NCI-H187 treated with DMSO at 0.1 percent for 48 hours (cell line): Measurements from ENCODE around the gene MTHFD1L.
"Not testable (repeated sequence)": the region's sequence is repeated elsewhere in the genome, so short reads cannot be mapped to it uniquely, and the experiment has no call there.

Experiments used
- DNase-seq: peaks from one replicate; lab custom pipeline; 2025; lab: John Stamatoyannopoulos, UW

The MTHFD1L gene

GRCh38 chr6:151043944-151044343 lies 178.4 kb downstream of the MTHFD1L start:
- DNase-seq: no peak

- DNase-seq: peak; percentile 60
Observed at GRCh38 chr6:151044465-151045441, 179.3 kb downstream of the MTHFD1L start.

GRCh38 chr6:151045511-151046222 lies 180.2 kb downstream of the MTHFD1L start:
- not testable (repeated sequence) for DNase-seq

DNA sequence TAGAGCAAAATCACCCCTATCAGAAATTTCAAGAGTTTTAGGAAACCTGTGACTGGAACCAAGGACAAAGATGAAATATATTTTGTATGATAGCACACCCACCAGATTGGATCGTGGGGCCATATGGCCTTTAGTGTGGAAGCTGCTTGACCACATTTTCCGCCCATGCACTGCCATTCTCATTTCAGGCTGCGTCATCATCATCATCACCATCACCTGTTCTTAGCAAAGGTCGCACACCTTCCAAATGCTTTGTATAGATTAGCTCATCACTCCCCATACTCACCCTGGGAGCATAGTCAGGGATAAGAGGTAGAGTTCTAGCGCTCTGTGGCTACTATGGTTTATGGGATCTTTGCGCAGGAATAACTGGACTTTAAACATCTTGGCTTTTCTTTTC lies 185.7 kb downstream of the MTHFD1L start:
- DNase-seq: no peak

DNA sequence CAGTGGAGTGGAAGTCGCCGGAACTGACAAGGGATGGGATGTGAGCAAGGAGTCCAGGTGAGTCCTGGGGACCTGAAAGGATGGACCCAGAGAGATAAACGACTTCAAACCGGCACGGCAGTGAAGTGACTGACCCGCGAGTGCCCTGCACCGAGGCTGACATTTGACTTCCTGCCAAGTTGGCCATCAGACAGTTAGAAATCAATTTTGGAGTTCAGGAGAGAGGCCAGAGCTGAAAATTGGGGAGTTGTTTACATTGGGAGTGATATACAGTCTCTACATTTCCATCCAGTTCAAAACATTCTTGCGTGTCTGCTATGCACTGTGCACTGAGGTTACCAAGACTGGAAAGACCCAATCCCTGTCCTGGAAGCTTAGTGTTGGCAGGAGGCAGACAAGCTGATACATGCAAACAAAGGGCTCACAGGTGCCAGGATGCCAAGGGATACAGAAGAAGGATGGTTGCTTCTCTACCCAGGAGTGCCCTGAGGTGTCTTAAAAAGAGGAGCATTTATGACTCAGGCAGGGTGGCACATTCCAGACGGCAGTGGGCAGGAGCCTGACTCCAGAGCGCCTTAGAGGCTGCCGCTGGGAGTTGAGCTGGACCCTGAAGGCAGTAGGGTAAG lies 186.6 kb downstream of the MTHFD1L start:
- DNase-seq: no peak

GRCh38 chr6:151054306-151054705 lies 188.8 kb downstream of the MTHFD1L start:
- DNase-seq: no peak

DNA sequence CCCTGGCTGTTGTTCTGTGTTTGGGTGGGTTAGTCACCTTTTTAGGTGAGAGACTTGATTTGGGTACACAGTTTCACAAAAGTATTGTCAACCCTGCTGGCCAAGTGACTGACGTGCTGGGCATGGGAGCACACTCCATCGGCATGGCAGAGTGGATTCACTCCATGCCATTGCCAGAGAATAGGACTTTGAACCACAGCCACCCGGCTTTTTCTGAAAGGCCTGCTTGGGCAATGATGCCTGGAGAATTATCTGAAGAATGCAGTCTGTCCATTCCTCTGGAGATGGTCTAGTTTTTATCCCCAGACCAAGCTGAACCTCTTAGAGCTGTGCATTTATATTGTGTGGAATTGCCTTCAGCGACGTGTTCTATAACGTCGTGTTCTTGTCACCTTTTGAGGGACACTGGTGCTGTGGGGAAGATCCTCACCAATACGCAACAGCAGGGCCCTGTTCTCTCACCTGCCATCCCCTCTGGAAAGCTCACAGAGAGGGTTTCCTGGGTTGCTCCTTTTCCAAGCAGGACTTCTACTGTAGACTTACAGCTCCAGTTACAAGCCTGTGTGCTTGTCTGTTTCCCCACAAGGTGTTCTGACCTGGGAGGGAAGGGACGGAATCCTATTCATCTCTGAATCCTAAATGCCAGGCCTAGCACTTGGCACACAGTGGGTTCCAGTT lies 190.9 kb downstream of the MTHFD1L start:
- no peak for DNase-seq

- DNase-seq: no peak
Observed at GRCh38 chr6:151057061-151057460, 191.6 kb downstream of the MTHFD1L start.

GRCh38 chr6:151058021-151058733 lies 192.7 kb downstream of the MTHFD1L start:
- DNase-seq: no peak

DNA sequence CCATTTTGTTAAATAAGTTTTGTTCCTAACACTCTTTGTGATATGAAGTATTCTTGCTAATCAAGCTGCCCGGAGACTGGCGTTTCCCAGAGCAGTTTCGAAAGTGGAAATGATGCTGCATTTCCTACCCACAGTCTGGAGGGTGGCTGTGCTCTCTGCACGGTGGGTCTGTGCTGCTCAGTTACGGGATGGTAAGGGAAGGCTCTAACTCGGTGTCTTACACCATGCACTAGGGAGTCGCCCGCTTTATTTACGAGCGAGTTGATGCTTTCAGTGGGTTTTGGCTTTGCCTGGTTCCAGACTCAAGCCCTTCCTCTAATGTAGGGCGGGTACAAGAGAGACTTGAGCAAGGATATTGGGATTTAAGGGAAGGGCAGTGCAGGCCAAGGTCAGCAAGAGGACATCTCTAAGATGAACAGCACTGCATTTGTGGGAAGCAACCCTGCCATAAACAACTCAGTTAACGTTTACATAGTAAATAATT lies 194.2 kb downstream of the MTHFD1L start:
- no peak for DNase-seq

DNA sequence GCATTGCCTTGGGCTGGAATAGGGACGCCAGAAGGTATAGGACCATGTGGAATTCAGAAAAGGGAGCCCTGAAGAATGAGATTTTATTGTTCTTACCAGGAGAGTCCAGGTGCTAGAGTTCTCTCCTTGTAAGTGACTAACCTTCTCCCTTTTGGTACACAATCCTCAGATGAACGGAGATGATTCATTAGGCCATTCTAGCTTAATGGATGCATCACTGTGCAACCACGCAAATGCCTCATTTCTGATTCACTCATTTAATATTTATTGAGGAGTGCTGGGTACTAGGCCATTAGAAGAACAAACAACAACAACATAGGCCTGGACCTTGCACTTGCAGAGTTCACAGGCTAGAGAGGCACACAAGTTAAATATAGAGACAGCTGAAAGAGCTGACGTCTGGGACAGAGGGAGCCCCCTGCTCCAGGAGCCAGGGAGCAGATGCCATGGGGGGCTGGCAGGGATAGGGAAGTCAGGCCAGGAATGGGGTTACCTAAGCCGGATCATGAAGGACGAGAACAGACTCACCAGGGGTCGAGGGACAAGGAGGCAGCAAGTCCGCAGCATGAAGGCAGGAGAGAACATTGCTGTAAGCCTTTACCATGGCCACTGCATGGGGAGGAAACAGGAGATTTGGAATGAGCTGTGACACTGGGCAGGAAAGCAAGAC lies 194.7 kb downstream of the MTHFD1L start:
- DNase-seq: no peak

GRCh38 chr6:151060766-151061531 lies 195.4 kb downstream of the MTHFD1L start:
- DNase-seq: no peak

- no peak for DNase-seq
Observed at GRCh38 chr6:151063352-151063751, 197.8 kb downstream of the MTHFD1L start.

DNA sequence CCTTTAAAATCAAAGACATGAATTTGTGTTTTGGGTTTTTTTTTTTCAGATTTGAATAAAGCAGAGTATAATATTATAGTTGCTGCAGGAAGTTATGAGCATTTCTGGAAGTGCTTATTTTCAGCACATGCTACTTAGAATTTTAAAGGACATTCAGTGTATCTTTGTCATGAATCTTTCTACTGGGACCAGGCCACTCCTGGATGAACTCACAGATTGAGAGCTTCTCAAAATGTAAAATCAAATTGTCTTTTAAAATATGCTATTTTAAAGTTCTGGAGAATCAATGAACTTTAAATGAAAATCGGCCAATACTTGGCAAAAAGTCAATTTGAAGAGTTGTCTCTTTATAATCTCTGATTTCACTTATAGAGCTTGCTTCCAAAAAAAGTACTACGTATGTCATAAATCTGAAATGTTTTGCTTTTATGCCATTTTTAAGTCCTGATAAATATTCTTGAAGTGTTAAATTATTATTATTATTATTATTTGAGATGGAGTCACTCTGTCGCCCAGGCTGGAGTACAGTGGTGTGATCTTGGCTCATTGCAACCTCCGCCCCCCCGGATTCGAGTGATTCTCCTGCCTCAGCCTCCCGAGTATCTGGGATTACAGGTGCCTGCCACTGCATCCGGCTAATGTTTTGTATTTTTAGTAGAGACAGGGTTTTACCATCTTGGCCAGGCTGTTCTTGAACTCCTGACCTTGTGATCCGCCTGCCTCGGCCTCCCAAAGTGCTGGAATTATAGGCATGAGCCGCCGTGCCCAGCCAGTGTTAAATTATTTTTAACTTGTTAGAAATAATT lies 198.5 kb downstream of the MTHFD1L start:
- no peak for DNase-seq

DNA sequence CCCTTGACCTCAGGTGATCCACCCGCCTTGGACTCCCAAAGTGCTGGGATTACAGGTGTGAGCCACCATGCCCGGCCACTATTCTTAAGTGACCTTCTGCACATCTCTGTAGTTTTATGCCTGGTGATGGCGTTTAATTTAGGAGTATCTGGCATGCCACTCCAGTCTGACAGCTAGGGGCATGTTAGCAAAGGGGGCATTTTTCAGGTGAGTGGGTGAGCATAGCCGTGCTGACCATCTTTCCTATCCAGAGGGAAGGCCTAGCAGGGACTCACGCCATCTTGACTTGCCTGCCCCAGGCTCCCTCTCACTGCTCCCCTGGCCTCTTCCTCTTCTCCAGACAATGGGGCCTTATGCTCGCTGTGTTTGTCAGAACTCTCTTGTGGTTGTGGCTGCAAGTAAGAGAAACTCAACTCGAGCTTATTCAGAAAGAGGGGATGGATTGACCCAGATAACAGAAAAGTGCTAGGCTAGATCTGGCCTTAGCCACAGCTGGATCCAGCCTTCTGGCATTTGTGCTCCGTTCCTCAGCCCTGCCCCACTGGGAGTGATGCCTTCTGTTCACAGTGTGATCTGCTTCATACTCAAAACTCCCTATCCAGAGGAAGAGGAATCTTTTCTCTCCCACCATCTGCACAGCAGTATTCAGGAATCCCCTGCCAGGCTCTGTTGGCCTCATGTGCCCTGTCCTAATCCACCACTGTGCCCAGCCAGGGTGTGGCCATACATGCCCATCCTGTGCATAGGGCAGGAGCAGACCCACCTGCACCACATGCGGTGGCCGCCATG lies 199.7 kb downstream of the MTHFD1L start:
- DNase-seq: no peak

- no peak for DNase-seq
Observed at GRCh38 chr6:151067684-151068596, 202.4 kb downstream of the MTHFD1L start.

DNA sequence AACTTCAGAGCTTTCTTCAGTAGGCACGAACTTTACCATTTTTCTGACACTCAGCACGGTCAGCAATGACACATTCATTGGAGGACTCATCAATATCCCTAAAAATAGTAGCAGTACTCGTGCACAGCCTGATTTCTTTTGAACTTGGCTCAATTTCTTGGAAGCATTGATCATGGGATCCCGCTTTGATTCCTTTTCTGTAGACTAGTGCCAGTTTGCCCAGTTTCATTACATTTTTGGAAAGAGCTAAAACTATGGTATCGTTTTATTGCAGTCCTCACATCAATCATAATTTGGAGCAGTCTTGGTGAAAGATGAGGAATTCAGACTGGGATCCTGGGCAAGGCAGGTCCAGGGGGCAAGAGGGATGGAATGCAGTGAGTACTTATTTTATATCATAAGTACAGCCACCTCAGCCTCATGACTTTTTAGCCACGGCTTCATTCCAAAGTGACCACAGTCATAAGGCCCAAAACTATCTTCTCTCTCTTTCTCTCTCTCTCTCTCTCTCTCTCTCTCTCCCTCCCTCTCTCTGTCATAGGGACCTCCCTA lies 203.3 kb downstream of the MTHFD1L start:
- no peak for DNase-seq
